ENCODE results near the gene PLEKHM3.

GRCh38 chr2:207950063-207950760 is 75.1 kb downstream of the PLEKHM3 start:
- TF ChIP-seq, protein P1, sequence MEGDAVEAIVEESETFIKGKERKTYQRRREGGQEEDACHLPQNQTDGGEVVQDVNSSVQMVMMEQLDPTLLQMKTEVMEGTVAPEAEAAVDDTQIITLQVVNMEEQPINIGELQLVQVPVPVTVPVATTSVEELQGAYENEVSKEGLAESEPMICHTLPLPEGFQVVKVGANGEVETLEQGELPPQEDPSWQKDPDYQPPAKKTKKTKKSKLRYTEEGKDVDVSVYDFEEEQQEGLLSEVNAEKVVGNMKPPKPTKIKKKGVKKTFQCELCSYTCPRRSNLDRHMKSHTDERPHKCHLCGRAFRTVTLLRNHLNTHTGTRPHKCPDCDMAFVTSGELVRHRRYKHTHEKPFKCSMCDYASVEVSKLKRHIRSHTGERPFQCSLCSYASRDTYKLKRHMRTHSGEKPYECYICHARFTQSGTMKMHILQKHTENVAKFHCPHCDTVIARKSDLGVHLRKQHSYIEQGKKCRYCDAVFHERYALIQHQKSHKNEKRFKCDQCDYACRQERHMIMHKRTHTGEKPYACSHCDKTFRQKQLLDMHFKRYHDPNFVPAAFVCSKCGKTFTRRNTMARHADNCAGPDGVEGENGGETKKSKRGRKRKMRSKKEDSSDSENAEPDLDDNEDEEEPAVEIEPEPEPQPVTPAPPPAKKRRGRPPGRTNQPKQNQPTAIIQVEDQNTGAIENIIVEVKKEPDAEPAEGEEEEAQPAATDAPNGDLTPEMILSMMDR (IDR thresholded peaks at IDR 0.05) = no peak
- TF ChIP-seq POLR2AphosphoS5 (IDR thresholded peaks at IDR 0.05) (no peak), EP300 (IDR thresholded peaks at IDR 0.05) (no peak), POLR2A (IDR thresholded peaks at IDR 0.05) (no peak)
